Skeletal muscle cell (primary cell): ENCODE results near the gene FGF23.

Experiments
- DNase-seq: peaks from one replicate; pipeline ENCODE4 v3.0.0-alpha.2; 2010; ENCODE audit warnings: low read depth
- H3K4me3 ChIP-seq: 2 replicates; pipeline ENCODE4 v1.5.1; 2011; ENCODE audit warnings: low read depth, mild to moderate bottlenecking, control low read depth, low read length, moderate library complexity

Gene FGF23

GRCh38 chr12:4387607-4388006, 8.1 kb upstream of the FGF23 start:
- H3K4me3 ChIP-seq: no peak overlapping the region

GRCh38 chr12:4386801-4387200, 7.3 kb upstream of the FGF23 start:
- no peak for DNase-seq
- no peak overlapping the region for H3K4me3 ChIP-seq

More at GRCh38 chr12:4387607-4388006, 8.1 kb upstream of the FGF23 start:
- DNase-seq: no peak

- DNase-seq: no peak
- no peak overlapping the region for H3K4me3 ChIP-seq
These were observed 3.9 kb upstream of the FGF23 start for GRCh38 chr12:4383304-4383865.

- H3K4me3 ChIP-seq: no peak overlapping the region
- no peak for DNase-seq
These were observed 820 bp upstream of the FGF23 start for GRCh38 chr12:4380332-4380731.

- H3K4me3 ChIP-seq: no peak overlapping the region
- no peak for DNase-seq
These were observed 740 bp downstream of the FGF23 start for GRCh38 chr12:4378772-4379171.

GRCh38 chr12:4375449-4375848, 4.1 kb downstream of the FGF23 start:
- DNase-seq: no peak
- H3K4me3 ChIP-seq: no peak overlapping the region

GRCh38 chr12:4372653-4373052, 6.9 kb downstream of the FGF23 start:
- H3K4me3 ChIP-seq: no peak overlapping the region
- DNase-seq: no peak

GRCh38 chr12:4370265-4370664, 9.2 kb downstream of the FGF23 start:
- no peak overlapping the region for H3K4me3 ChIP-seq
- no peak for DNase-seq

GRCh38 chr12:4369548-4369947, 10.0 kb downstream of the FGF23 start:
- no peak for DNase-seq
- no peak overlapping the region for H3K4me3 ChIP-seq

- H3K4me3 ChIP-seq: no peak overlapping the region
- DNase-seq: no peak
These were observed 13.4 kb downstream of the FGF23 start for GRCh38 chr12:4366090-4366489.

GRCh38 chr12:4356041-4356327, 23.5 kb downstream of the FGF23 start:
- no peak for DNase-seq
- no peak overlapping the region for H3K4me3 ChIP-seq

- DNase-seq: no peak
- no peak overlapping the region for H3K4me3 ChIP-seq
These were observed 24.1 kb downstream of the FGF23 start for GRCh38 chr12:4355156-4356040.

GRCh38 chr12:4353785-4354208, 25.7 kb downstream of the FGF23 start:
- H3K4me3 ChIP-seq: no peak overlapping the region
- no peak for DNase-seq

GRCh38 chr12:4346931-4347330, 32.6 kb downstream of the FGF23 start:
- no peak overlapping the region for H3K4me3 ChIP-seq
- no peak for DNase-seq

GRCh38 chr12:4331842-4332241, 47.7 kb downstream of the FGF23 start:
- H3K4me3 ChIP-seq: no peak overlapping the region
- no peak for DNase-seq

- no peak for DNase-seq
- no peak overlapping the region for H3K4me3 ChIP-seq
These were observed 48.3 kb downstream of the FGF23 start for GRCh38 chr12:4331221-4331620.

GRCh38 chr12:4330203-4330602, 49.3 kb downstream of the FGF23 start:
- no peak for DNase-seq
- no peak overlapping the region for H3K4me3 ChIP-seq

GRCh38 chr12:4327293-4327692, 52.2 kb downstream of the FGF23 start:
- H3K4me3 ChIP-seq: no peak overlapping the region
- no peak for DNase-seq

- DNase-seq: no peak
- H3K4me3 ChIP-seq: no peak overlapping the region
These were observed 53.5 kb downstream of the FGF23 start for GRCh38 chr12:4325966-4326365.

GRCh38 chr12:4324366-4324765, 55.1 kb downstream of the FGF23 start:
- DNase-seq: no peak
- H3K4me3 ChIP-seq: no peak overlapping the region

- H3K4me3 ChIP-seq: no peak overlapping the region
- no peak for DNase-seq
These were observed 56.1 kb downstream of the FGF23 start for GRCh38 chr12:4323396-4323795.
